GM21619 (cell line): ENCODE data around the gene IL27RA.
"Not testable (repeated sequence)": the region's sequence is repeated elsewhere in the genome, so short reads cannot be mapped to it uniquely, and the experiment has no call there.

Experiments
- ATAC-seq: cut with Tn5 transposase; IDR thresholded peaks from one replicate; pipeline ENCODE4 v1.9.1; 2021; ENCODE audit not compliant: unreplicated experiment

IL27RA gene

DNA sequence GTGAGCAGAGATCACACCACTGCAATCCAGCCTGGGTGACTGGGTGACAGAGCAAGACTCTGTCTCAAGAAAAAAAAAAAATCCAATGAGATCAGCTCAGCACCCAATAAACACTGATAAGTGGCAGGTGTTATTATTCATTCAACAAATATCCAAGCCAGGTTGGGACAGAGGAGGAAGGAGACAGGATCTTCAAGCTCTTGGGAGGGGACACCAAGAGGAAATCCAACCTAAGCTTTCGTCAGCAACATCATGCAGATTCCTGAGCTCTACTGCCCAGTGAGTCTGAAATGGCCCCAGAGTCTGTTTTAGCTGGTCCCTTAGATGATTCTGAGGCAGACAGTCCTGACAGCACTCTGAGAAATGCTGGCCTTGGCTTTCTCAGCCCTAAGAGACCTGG is 33.1 kb upstream of the IL27RA start:
- no peak for ATAC-seq

DNA sequence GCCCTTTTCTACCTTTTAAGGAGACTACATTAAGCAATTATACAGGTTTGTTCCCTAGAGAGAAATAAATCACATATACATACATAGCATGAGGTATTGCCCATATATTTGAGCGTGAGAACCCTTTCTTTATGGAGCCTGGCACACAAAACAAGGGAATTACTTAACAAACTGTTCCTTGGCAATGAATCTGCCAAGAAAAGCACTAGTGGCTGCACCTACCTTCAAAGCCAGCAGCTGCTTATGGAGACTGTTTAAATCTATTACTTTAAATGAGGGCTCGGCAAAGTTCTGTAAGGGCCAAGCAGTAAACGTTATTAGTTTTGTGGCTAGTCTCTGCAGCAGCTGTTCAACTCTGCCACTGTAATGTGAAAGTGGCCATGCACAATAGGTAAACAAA is 32.5 kb upstream of the IL27RA start:
- ATAC-seq = no peak

DNA sequence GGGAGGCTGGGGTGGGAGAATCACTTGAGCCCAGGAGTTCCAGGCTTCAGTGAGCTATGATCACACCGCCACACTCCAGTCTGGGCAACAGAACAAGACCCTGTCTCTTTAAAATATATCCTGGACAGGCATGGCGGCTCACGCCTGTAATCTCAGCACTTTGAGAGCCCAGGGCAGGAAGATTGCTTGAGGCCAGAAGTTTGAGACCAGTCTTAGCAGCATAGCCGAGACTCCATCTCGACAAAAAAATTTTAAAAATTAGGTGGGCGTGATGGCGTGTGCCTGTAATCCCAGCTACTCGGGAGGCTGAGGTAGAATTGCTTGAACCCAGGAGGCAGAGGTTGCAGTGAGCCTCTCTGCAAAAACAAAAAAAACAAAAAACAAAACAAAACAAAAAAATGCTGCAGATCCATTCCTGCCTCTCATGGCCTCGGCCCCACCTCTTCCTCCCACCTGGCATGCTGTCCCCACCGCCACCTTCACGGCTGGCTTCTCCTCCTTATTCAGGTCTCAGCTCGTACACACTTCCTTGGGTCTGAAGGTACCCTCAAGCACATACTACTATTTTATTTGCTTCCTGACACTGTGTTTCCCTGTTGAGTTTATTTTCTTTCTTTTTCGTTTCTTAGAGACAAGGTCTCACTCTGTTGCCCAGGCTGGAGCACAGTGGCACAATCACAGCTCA is 30.7 kb upstream of the IL27RA start:
- ATAC-seq = no peak

DNA sequence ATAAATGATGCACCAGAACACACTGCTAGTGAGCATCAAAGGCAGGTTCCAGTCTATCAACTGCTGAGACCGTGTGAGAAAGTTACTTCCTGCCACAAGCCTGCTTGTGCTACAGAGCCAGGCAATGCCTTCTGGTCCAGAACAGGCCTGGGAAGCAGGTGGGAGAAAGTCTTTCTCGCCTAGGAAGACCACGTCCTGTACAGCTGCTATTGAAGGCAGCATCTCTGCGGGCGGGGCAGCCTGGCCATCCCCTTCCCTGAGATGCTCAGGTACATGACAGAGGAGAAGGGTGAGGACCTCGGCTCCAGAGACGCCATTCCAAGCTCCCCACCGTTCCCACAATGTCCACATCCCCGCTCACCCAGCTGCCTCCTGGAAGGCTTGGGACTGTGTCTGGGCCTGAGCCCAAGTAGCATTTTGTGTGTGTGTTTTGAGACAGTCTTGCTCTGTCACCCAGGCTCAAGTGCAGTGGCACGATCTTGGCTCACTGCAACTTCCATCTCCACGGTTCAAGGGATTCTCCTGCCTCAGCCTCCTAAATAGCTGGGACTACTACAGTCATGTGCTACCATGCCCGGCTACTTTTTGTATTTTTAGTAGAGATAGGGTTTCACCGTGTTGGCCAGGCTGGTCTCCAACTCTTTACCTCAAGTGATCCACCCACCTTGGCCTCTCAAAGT is 28.9 kb upstream of the IL27RA start:
- no peak for ATAC-seq

DNA sequence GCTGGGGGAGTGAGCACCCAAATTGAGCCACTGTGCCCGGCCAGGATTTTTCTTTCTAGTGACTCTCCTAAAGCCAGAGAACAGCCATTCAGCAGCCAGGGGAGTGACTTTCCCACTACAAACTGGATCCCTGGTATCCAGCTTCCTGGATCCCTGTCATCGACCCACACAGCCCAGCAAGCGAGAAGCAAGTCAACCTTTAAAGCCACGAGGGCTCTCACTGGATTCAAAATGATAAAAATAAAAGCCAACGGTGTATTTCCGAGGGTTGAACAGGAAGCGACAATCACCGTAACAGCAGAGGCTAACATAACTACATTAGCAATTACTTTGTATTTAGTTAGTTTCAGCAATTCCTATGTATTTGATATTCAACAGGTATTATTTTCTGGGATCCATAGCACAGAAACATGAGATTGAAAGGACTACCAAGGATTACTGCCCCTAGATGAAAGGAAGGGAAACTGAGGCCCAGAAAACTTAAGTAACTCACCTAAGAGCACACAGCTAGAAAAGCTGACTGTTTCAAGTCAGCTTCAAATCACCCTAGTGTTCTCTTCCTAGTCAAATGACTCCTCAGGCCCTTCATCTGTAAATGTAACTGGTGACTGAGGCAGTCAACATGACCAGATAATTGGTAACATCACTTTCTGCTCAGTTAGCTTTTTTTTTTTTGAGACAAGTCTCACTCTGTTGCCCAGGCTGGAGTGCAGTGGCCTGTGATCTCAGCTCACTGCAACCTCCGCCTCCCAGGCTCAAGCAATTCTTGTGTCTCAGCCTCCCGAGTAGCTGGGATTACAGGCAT is 28.1 kb upstream of the IL27RA start:
- ATAC-seq = no peak

DNA sequence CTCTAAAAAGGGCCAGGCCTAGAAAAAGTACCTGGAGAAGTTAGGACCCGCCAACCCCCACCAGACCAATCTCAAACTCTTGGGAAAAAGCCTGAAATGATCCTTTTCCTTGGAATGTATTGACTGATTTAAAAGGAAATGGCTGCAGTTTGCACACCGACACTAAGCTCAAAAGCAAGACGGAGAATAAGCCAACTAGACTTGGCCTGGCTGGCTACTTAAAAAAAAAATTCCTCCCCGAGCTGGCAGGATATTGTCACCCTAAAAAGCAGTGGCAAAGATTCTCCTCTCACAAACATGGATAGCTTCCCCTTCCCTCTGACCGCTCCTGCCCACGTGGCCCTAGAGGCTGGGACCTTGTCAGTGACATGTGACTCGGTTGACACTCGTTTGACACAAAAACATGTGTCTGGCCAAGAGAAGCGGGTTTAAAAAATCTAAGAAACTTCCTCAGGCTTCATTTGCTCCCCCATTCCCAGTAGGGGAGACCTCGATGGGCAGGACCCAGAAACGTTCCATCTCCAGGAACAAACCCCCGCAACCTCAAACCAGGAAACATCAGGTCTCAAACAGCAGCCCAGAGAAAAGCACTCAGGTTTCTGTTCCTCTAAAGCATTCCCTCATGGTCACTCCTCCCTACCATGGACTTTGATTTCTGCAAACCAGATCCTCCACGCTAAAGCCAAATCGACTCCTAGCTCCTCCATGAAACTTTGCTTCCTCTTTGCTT is 26.8 kb upstream of the IL27RA start:
- no peak for ATAC-seq

DNA sequence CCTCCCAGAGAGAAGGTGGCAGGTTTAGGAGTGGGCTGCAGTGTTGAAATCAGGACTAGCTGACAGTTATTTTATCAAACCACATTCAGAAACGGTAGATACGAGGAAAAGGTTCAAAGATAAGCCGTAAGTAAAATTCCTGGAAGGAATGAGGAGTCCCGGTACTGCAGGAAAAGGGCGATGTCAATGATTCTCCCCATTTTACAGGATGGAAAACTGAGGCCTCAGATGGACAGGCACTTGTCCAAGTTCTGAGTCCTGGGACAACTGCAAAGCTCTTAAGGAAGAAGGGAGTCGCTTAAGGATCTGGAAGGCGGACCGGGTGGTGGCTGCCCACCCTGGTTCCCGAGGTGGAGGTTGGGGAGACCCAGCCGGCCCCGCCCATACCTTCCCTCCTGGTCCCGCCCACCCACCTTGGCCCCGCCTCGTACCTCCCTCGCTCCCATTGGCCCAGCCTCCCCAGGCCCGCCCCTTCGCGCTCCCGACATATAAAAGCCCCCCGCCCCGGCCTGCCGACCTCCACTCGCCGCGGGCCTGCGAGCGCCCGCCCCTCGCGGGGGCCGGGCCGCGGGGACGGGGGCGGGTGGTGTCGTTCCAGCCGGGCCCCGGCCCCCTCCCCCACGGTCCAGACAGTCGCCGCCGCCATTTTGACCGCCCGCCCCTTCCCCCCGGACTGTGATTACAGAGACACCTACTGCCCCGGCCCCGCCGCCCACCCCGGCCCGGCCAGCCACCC is 26.0 kb upstream of the IL27RA start:
- peak; percentile 17 for ATAC-seq

DNA sequence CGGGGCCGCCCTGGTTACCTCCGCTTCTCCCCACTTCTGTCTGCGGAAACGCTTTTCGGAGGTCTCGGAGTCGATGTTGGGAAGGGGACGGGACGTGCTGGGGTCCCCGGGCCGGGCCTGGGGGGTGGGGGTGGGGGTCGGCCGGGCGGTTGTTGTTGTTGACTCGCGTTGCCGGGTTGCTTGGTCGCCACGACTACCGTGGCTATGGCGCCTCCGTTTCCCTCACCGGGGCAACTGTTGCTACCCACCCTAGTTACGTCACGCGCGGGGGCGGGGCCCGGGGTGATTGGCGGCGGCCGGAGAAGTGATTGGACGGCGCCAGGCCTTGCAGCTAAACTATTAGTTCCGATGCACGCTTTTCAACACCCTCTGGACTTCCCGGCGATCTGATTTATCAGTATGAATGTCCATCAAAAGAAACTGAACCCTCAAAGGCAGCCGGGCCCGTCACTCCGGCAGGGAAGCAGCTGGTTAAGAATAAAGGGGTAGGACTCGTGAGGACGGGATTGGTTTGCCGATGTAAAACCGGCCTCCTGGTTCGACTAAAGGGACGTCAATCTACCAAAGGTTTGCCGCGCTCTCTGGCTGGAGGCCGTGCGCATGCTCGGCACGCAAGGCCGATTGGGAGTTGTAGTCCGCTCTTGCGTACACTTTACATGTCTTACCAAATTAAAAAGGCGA is 25.3 kb upstream of the IL27RA start, which contains the start of gene RFX1:
TSS of gene RFX1 (minus strand) at position 236 of the 681 bp plus-strand sequence. CDS start 12,477 bp downstream, outside the sequence.
- peak; percentile 77 for ATAC-seq

DNA sequence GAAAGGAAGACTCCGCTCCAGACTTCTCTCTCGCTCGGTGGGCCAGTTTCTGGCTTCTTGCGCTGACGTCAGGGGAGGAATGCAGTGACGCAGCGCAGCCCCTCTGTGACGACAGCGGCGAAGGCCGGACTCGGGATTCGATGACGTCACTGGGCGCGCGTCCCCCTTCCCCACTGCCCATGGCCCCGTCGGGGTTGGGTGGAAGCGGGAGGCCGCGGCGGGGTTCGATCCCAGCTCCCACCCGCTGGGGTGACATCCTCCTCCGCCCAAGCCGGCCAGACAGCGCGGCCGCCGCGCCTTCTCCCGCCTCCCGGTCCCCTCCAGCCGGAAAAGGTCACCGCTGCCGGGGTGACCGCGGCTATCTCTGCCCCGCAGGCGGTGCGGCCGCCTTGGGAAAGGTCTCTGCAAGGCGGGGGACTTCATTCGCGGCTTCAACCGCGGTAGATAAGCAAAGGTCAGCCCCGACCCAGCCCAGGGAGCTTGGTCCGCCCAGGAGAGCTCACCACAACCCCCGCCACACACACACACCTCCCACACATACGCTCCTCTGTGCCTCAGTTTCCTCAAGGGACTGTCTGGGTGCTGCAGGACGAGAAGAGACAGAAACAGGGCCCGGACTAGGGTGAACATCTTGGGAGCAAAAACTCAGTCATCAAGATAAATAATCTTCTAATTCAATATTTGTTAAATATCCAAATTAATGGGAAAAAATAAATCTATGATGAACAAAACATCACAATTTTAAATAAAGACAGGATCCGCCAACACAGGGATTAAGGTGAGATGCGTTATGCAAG is 24.6 kb upstream of the IL27RA start:
- ATAC-seq = peak; percentile 25

DNA sequence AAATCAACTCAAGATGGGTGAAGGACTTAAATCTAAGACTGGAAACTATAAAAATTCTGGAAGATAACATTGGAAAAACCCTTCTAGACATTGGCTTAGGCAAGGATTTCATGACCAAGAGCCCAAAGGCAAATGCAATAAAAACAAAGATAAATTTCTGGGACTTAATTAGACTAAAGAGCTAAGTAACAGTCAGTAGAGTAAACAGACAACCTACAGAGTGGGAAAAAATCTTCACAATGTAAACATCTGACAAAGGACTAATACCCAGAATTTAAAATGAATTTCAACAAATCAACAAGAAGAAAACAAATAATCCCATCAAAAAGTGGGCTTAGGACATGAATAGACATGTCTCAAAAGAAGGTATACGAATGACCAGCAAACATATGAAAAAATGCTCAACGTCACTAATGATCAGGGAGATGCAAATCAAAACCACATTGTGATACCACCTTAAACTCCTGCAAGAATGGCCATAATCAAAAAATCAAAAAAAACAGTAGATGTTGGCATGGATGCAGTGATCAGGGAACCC is 19.1 kb upstream of the IL27RA start:
- ATAC-seq = no peak

DNA sequence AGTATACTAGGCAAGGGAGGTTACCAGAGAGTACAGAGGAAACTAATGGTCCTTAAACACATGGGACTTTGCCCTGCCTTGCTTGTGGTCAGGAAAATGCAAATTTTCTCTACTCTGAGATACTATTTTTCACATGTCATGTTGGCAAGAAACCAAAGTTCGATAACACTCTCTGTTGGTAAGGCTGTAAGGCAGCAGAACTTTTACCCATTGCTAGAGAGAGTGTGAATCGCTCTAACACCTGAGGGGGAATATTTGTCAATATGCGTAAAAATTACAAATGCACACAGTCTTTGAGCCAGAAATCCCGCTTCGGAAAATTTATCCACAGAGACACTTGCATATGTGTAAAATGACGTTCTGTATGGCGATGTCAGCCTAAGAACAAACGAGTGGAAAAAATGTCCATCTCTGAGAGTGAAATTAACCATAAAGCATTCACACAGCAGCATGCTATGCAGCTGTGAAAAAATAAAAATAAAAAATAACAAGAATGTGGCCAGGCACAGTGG is 16.0 kb upstream of the IL27RA start:
- ATAC-seq = peak; percentile 75

DNA sequence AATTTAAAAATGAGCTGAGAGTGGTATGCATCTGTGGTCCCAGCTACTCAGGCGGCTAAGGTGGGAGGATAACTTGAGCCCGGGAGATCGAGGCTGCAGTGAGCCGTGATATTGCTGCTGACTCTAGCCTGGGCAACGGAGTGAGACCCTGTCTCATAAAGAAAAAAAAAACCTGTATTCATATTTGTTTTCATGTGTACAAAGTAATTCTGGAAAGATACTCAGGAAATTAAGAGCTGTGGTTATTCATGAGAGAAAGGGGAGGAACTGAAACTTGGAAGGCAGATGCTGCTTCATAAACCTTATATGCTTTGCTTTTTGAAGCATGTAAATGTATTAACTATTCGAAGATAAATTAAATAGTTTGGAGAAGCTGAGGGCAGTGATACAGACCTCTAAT is 12.5 kb upstream of the IL27RA start:
- ATAC-seq = no peak

DNA sequence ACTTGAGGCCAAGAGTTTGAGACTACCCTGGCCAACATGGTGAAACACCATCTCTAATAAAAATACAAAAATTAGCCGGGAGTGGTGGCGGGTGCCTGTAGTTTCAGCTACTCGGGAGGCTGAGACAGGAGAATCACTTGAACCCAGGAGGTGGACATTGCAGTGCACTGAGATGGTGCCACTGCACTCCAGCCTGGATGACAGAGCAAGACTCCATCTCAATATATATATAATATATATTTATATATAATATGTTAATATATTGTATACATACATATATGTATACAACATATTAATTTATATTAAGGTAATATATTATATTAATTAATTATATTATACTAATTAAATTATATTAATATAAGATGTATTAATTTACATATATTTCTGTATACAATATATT is 11.8 kb upstream of the IL27RA start:
- not testable (repeated sequence) for ATAC-seq

DNA sequence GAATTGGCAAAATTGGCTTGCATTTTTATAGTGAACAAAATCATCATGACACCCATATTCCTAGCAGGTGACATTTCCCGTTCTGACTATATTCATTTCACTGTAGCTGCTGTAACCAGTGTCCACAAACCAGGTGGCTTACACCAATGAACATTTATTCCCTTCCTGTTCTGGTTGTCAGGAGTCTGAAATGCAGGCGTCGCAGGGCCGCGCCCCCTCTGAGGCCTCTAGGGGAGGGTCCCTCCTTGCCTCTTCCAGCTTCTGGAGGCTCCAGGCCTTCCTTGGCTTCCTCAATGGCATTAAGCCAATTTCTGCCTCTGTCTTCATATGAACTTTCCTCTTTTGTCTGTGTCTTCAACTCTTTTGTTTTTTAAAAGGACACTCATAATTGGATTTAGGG is 10.1 kb upstream of the IL27RA start:
- no peak for ATAC-seq

DNA sequence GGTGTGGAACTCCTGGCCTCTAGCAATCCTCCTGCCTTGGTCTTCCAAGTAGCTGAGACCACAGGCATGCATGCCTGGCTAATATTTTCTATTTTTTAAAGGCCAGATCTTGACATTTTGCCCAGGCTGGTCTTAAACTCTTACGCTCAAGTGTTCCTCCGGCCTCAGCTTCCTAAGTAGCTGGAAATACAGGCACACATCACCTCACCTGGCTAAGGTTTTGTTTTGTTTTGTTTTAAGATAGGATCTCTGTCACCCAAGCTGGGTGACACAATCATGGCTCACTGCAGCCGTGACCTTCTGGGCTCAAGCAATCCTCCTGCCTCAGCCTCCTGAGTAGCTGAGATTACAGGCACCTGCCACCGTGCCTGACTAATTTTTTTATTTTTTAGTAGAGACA is 9.1 kb upstream of the IL27RA start:
- no peak for ATAC-seq

DNA sequence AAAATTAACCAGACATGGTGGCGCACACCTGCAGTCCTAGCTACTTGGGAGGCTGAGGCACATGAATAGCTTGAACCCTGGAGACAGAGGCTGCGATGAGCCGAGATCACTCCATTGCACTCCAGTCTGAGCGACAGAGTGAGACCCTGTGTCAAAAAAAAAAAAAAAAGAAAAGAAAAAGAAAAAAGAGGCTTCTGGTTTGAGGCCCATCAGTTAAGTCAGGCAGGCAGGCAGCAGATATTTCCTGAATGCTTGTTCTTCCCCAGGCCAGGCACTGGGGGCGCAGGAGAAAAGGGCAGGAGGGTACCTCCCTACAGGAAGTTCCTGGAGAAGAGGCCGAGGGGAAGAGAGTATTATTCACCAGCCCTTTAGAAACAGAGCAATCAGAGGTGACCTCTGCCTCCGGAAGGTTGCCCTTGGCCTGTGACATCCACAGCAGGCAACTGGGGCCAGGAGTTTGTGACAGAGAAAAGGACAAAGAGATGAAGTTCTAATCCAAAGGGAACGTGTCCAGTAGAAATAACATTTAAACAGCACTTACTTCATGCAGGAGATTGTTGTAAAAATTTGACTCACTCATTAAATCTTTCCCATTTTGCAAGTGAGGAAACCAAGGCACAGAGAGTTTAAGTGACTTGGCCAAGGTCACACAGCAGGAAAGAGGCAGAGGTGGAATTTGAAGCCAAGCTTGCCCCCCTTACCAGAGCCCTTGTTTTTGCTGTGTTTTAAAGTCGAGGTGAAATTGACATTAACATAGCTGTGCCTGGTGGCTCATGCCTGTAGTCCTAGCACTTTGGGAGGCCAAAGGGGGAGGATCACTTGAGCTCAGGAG is 7.9 kb upstream of the IL27RA start:
- ATAC-seq = no peak

DNA sequence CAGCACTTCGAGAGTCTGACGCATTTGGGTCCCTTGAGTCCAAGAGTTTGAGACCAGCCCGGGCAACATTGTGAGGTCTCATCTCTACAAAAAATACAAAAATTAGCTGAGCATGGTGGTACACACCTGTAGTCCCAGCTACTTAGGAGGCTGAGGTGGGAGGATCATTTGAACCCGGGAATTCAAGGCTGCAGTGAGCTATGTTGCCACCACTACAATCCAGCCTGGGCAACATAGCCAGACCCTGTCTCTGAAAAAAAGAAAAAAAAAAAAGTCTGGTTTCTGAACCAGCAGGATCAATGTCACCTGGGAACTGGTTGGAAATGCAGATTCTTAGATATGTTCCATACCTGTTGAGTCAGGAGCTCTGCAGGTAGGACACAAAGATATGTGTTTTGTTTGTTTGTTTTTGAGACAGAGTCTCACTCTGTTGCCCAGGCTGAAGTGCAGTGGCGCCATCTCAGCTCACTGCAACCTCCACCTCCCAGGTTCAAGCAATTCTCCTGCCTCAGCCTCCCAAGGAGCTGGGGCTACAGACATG is 4.8 kb upstream of the IL27RA start:
- not testable (repeated sequence) for ATAC-seq
